HFF-Myc (cell line): Measurements from ENCODE around the gene LDLRAD3.

Source experiments
- DNase-seq: peaks from one replicate; pipeline ENCODE4 v3.0.0-alpha.2; 2011; ENCODE audit warnings: low read depth; ENCODE audit errors: extremely low read depth
- H3K4me3 ChIP-seq: replicated peaks from 2 replicates; pipeline ENCODE4 v1.5.1; 2011; ENCODE audit warnings: low read depth, mild to moderate bottlenecking, control low read depth, low read length
- TF ChIP-seq, protein P1 (sequence below): IDR thresholded peaks from 2 replicates; pipeline ENCODE4 v1.5.1; 2012; ENCODE audit warnings: mild to moderate bottlenecking, low read depth, low read length, control low read depth; ENCODE audit errors: missing control alignments

The LDLRAD3 gene

GRCh38 chr11:36228689-36229088 is 284.8 kb downstream of the LDLRAD3 start:
- H3K4me3 ChIP-seq, result no peak overlapping the region
- TF ChIP-seq, protein P1, sequence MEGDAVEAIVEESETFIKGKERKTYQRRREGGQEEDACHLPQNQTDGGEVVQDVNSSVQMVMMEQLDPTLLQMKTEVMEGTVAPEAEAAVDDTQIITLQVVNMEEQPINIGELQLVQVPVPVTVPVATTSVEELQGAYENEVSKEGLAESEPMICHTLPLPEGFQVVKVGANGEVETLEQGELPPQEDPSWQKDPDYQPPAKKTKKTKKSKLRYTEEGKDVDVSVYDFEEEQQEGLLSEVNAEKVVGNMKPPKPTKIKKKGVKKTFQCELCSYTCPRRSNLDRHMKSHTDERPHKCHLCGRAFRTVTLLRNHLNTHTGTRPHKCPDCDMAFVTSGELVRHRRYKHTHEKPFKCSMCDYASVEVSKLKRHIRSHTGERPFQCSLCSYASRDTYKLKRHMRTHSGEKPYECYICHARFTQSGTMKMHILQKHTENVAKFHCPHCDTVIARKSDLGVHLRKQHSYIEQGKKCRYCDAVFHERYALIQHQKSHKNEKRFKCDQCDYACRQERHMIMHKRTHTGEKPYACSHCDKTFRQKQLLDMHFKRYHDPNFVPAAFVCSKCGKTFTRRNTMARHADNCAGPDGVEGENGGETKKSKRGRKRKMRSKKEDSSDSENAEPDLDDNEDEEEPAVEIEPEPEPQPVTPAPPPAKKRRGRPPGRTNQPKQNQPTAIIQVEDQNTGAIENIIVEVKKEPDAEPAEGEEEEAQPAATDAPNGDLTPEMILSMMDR, result no peak
- DNase-seq, result no peak

DNA sequence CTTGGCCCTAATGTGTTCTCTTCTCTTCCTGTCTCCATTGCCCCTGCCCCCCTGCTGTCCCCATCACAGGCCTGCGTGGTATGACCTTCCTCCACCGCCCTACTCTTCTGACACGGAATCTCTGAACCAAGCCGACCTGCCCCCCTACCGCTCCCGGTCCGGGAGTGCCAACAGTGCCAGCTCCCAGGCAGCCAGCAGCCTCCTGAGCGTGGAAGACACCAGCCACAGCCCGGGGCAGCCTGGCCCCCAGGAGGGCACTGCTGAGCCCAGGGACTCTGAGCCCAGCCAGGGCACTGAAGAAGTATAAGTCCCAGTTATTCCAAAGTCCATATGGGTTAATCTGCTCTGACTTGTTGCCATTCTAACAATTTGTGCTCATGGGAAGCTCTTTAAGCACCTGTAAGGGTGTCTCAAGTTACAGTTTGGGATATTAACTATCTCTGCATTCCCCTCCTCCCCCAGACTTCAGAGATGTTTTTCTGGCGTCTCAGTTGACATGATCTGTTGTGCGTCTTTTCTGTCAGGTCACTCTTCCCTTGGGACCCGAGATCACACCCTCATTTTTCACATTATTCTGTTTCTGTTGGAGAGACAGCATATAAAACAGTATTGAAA is 285.3 kb downstream of the LDLRAD3 start:
- TF ChIP-seq, protein P1, result no peak
- no peak for DNase-seq
- H3K4me3 ChIP-seq, result no peak overlapping the region

- TF ChIP-seq, protein P1, result no peak
- H3K4me3 ChIP-seq, result no peak overlapping the region
- no peak for DNase-seq
Measured at GRCh38 chr11:36230779-36231699, 287.2 kb downstream of the LDLRAD3 start.

GRCh38 chr11:36233204-36233603 is 289.3 kb downstream of the LDLRAD3 start:
- DNase-seq, result no peak

GRCh38 chr11:36234825-36235224 is 291.0 kb downstream of the LDLRAD3 start:
- TF ChIP-seq, protein P1, result no peak
- no peak overlapping the region for H3K4me3 ChIP-seq
- DNase-seq, result no peak

More at GRCh38 chr11:36233204-36233603, 289.3 kb downstream of the LDLRAD3 start:
- no peak overlapping the region for H3K4me3 ChIP-seq
- TF ChIP-seq, protein P1, result no peak

GRCh38 chr11:36235750-36236149 is 291.9 kb downstream of the LDLRAD3 start:
- H3K4me3 ChIP-seq, result no peak overlapping the region
- TF ChIP-seq, protein P1, result no peak
- DNase-seq, result no peak
